Measurements from ENCODE around the gene CDK13. TPM values are rescaled to one million over a fixed set of nuclear protein-coding genes. Genes with fewer than 3 reads are reported as not detected.
"Not testable (repeated sequence)": the region's sequence is repeated elsewhere in the genome, so short reads cannot be mapped to it uniquely, and the experiment has no call there.

The CDK13 gene
- polyA plus RNA-seq, 3 donors = 8.8 to 25.7 (median 11.2) TPM

- H3K27ac ChIP-seq (ENCODE audit: low read depth in 1 of 2, low read length in 2 of 2); H3K9me3 Mint-ChIP-seq; H3K4me3 Mint-ChIP-seq; H3K36me3 Mint-ChIP-seq; H3K36me3 ChIP-seq (replicated peaks in 1 of 2; ENCODE audit: control insufficient read depth in 1 of 2, insufficient read depth in 2 of 2, low read length in 2 of 2); intact Hi-C loops (cut with micrococcal nuclease); H3K27me3 ChIP-seq (ENCODE audit: control insufficient read depth in 2 of 2, insufficient read depth in 2 of 2, low read length in 2 of 2); DNase-seq; H3K4me1 ChIP-seq (ENCODE audit: control insufficient read depth in 1 of 2, insufficient read depth in 2 of 2, low read length in 2 of 2); H3K9ac ChIP-seq (ENCODE audit: insufficient read depth, low read length, poor library complexity, severe bottlenecking); H2AFZ ChIP-seq (ENCODE audit: insufficient read depth, low read depth, low read length, poor library complexity, severe bottlenecking); H3K4me1 Mint-ChIP-seq; H3K4me2 ChIP-seq (replicated peaks; ENCODE audit: extremely low read depth, low read length, poor library complexity, severe bottlenecking); H3K9me3 ChIP-seq (replicated peaks in 1 of 2; ENCODE audit: control insufficient read depth in 1 of 2, insufficient read depth in 1 of 2, low read length in 2 of 2); H3K79me2 ChIP-seq (ENCODE audit: insufficient read depth, low read length); H4K20me1 ChIP-seq (ENCODE audit: insufficient read depth, low read length); H3K4me3 ChIP-seq (replicated peaks in 1 of 3; ENCODE audit: low read depth in 2 of 3, low read length in 3 of 3); H3K27ac Mint-ChIP-seq: not testable (repeated sequence)
- 100% methylated on average over 5 of the region's 5 CpGs for WGBS (ENCODE audit: insufficient coverage)
- H3K27me3 Mint-ChIP-seq (ENCODE audit: low read depth in 3 of 3) = peaks cover 0 to 12% (median 8%) of the 10 kb centered on the region in 3 donors
Observed at GRCh38 chr7:40141916-40142315, 191.9 kb downstream of the CDK13 start.

DNA sequence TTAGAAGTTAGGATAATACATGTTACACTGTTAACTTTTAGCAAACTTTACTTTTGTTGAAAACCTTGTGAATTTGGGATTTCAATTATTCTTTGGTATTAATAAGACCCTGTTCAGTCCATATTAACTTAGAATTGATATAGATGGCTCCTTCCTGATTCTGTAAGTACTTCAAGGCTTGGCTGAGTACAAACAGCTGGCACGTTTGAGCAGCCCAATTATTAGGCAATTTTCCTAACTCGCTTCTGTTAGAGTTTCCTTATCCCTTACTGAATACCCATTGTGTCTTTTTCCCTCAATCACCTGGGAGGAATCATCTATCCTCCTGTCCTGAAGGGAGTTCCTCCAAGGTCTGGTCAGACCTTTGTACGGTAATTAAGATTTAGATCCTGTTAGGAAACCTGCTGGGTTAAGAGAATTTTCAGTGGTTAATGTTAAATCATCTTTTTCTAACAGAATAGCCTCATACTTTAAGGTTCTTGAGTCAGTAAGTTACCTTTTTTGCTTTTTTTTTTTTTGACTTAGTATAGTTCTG, 195.6 kb downstream of the CDK13 start:
- H3K4me1 Mint-ChIP-seq; H3K27me3 Mint-ChIP-seq (ENCODE audit: low read depth in 3 of 3); H3K79me2 ChIP-seq (ENCODE audit: insufficient read depth, low read length); intact Hi-C loops (cut with micrococcal nuclease); H3K27ac Mint-ChIP-seq; H3K27ac ChIP-seq (ENCODE audit: low read depth in 1 of 2, low read length in 2 of 2); H3K4me3 Mint-ChIP-seq; H3K9ac ChIP-seq (ENCODE audit: insufficient read depth, low read length, poor library complexity, severe bottlenecking); H3K9me3 ChIP-seq (replicated peaks in 1 of 2; ENCODE audit: control insufficient read depth in 1 of 2, insufficient read depth in 1 of 2, low read length in 2 of 2); DNase-seq; H3K4me2 ChIP-seq (replicated peaks; ENCODE audit: extremely low read depth, low read length, poor library complexity, severe bottlenecking); H3K4me1 ChIP-seq (ENCODE audit: control insufficient read depth in 1 of 2, insufficient read depth in 2 of 2, low read length in 2 of 2); H3K27me3 ChIP-seq (ENCODE audit: control insufficient read depth in 2 of 2, insufficient read depth in 2 of 2, low read length in 2 of 2); H4K20me1 ChIP-seq (ENCODE audit: insufficient read depth, low read length); H2AFZ ChIP-seq (ENCODE audit: insufficient read depth, low read depth, low read length, poor library complexity, severe bottlenecking); H3K36me3 ChIP-seq (replicated peaks in 1 of 2; ENCODE audit: control insufficient read depth in 1 of 2, insufficient read depth in 2 of 2, low read length in 2 of 2); H3K36me3 Mint-ChIP-seq; H3K4me3 ChIP-seq (replicated peaks in 1 of 3; ENCODE audit: low read depth in 2 of 3, low read length in 3 of 3): not testable (repeated sequence)
- peaks cover 0 to 15% (median 7%) of the 10 kb centered on the region in 7 donors for H3K9me3 Mint-ChIP-seq
- WGBS (ENCODE audit: insufficient coverage) = no CpG with 5 or more reads among the region's 3 CpGs
